GM10248 (cell line): ENCODE data around the gene GPR12.

ENCODE experiments used
- CTCF ChIA-PET: fragments of 300-600 bp; sonication (Branson Sonifier 250); formaldehyde crosslinking; extraction: SDS; loops from one replicate; lab custom pipeline; 2021; ENCODE audit warnings: antibody characterized with exemption; lab: Yijun Ruan, JAX
- POLR2A ChIA-PET: fragments of 350-650 bp; sonication (Branson Sonifier 250); formaldehyde crosslinking; extraction: SDS; loops from one replicate; lab custom pipeline; 2020; ENCODE audit warnings: antibody characterized with exemption; lab: Yijun Ruan, JAX
- DNase-seq: peaks from one replicate; pipeline ENCODE4 v3.0.0; 2012; ENCODE audit errors: extremely low spot score
- TF ChIP-seq, protein P1 (sequence below): IDR thresholded peaks from 2 replicates; pipeline ENCODE4 v1.5.1; 2012; ENCODE audit warnings: mild to moderate bottlenecking, low read depth; ENCODE audit errors: extremely low read depth, missing control alignments, control extremely low read depth

The GPR12 gene

DNA sequence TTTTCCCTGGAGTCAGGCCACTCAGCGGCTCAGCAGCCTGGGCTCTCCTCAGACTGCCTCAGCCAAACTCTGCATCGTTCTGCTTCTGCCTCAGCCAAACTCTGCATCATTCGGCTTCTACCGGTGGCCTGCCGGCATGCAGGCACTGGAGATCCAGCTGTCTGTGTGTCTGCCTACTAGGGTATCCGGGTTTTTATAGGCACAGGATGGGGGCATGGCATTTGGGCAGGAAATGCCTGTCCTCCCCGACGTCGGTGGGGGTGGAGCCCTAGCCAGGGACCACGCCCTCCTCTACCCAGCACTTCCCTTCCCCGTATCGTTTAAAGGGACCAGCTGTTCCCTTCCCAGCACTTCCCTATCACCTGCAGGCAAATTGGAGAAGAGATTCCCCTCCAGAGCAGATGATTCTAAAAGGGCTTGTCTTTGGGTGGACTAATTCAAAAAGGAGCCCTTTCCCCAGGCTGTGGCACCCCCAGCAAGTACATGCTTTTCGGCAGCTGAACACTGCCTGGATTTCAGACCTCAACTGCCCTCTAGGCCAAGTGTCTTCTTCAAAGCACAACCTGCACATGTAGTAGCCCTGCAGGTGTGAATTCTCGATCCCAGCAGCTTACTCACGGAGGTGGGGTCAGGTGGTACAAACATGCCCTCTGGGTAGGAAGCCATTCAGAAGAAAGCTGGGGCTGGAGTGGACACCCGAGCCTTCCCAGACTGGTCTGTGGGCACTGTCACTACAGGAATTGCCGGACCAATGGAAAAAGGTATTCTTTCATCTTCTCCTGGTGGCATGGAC, 25.4 kb upstream of the GPR12 start:
- POLR2A ChIA-PET = no interaction called here
- no peak for DNase-seq
- TF ChIP-seq, protein P1, sequence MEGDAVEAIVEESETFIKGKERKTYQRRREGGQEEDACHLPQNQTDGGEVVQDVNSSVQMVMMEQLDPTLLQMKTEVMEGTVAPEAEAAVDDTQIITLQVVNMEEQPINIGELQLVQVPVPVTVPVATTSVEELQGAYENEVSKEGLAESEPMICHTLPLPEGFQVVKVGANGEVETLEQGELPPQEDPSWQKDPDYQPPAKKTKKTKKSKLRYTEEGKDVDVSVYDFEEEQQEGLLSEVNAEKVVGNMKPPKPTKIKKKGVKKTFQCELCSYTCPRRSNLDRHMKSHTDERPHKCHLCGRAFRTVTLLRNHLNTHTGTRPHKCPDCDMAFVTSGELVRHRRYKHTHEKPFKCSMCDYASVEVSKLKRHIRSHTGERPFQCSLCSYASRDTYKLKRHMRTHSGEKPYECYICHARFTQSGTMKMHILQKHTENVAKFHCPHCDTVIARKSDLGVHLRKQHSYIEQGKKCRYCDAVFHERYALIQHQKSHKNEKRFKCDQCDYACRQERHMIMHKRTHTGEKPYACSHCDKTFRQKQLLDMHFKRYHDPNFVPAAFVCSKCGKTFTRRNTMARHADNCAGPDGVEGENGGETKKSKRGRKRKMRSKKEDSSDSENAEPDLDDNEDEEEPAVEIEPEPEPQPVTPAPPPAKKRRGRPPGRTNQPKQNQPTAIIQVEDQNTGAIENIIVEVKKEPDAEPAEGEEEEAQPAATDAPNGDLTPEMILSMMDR = no peak
- CTCF ChIA-PET = interaction anchor here (1.0 to 1.7 kb wide), 2 partner anchors 8 to 54 kb away, joined by 3 to 4 read pairs; no protein-coding TSS in a partner anchor

DNA sequence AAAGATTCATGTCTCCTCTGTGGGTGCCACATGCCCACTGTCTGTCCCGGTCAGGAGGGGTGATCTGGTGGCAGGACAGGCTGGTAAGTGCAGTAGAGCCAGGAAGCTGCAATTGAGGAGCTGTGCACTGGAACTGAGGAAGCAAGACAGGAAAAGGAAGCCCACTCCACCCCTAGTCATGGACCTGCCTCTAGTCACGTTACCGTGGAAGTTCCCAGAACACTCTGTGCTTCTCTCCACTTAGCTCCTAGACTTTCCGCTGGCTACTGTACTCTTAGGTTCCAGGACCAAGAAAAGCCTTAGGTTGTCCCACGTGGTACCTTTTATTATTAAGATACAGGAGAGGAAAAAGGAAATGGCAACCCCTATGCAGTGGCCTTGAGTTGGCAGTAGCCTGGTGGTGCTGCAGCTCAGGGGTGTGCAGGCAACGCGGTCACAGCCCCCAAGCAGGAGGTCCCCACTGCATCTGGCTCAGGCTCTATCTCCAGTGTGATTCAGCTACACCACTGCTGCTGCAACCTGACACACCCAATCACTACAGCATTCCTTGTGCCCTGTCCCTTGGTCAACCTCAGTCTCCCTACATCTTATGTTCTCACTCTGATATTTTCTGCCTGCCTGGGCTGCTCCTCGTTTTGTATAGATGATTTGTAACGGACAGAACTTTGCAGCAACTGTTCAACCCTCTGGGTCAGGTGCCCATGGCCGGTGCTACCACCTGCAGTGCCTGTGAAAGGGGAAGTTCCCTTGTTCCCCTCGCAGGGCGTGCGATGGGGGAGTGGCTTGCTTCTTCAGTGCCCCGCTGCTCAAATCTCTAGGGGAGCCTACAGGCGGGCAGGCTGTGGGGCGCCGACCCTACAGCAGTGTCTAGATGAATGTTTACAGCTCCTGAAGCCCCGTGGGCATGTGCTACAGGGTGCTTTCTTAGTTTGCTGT, 24.4 kb upstream of the GPR12 start:
- ChIA-PET CTCF (no interaction called here), POLR2A (no interaction called here)
- TF ChIP-seq, protein P1 = no peak
- no peak for DNase-seq

DNA sequence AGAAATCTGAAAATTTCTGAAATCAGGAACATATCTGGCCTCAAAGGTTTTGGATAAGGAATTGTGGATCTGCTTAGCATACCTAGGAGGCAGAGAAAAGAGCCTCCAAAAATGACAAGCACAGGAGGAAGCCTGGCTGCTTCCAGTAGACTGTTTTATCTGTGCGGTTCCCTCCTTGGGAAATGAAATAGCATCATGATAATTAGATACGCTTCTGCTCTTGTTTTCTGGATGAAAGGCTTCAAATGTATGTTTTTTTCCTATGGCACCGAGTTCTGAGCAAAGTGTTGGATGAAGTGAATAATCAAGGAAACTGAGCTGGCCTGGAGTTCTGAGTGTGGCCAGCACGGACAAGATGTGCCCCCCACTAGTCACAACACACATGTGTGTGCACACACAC, 19.8 kb upstream of the GPR12 start:
- no peak for DNase-seq
- TF ChIP-seq, protein P1 = no peak
- ChIA-PET POLR2A (no interaction called here), CTCF (no interaction called here)

DNA sequence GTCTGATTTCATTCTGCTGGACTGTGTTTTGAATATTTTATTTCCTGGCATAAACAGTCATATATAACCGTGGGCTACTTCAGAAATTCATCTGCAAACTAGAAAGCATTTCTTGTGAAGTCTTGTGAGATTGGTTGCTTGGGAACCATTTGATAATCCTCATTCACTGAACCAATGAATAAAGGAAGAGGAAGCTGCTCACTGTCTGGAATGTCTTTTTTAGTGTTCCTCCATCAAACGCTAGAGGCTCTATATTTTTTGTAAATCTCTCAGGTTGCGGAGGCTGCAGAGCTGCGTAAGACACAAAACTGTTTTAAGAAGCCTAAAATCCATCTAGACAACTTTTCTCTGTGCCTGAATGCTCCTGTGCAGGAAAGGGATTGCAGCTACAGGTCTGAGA, 18.7 kb upstream of the GPR12 start:
- TF ChIP-seq, protein P1 = no peak
- no peak for DNase-seq
- ChIA-PET POLR2A (no interaction called here), CTCF (interaction anchor here (1.4 kb wide), 1 partner anchor 12 kb away, joined by 3 read pairs; no protein-coding TSS in a partner anchor)

DNA sequence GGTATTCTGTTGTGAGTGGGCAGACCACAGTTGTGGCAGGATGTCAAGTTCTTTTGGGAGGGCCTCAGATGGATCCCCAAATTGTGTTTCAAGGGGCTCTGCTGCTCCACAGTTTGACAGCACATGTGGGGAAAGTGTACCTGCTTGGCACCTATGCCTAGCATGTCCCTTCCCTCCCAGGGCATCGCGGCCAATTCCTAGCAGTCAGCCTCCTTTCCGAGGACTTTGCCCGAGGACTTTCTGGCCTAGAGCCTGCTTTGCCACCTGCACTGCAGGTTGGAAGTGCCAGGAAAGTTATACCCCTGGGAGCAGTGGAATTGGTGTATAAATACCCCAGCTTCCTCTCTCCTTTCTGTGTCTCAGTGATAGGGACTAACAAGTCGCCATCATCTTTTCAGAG, 11.9 kb upstream of the GPR12 start:
- ChIA-PET POLR2A (no interaction called here), CTCF (interaction anchor here (1.6 kb wide), 1 partner anchor 10 kb away, joined by 4 read pairs; no protein-coding TSS in a partner anchor)
- TF ChIP-seq, protein P1 = no peak
- no peak for DNase-seq

DNA sequence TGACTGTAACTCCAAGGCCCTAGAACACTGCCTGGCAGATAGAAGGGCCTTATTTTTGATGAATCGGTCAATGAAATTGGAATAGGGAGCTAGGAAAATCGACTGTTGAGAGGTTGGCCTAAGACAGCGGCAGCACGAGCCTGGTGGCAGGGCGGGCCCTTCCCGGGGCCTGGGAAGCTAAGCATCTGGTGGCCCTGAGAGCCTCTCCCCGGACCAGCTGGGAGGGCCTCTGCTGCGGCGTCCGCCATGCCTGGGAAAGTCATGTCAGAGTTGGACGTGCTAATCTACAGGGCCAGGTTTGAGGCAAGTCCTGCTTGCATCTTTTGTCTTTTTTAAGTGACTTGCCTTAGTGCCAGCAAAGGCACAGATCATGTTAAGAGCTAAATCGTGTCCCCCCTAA, 11.2 kb upstream of the GPR12 start:
- ChIA-PET POLR2A (no interaction called here), CTCF (interaction anchor here (1.6 kb wide), 1 partner anchor 9 kb away, joined by 4 read pairs; no protein-coding TSS in a partner anchor)
- DNase-seq = no peak
- TF ChIP-seq, protein P1 = no peak
